ENCODE measurements around the gene KRTAP17-1. TPM values are rescaled to one million over a fixed set of nuclear protein-coding genes. Genes with fewer than 3 reads are reported as not detected.

The KRTAP17-1 gene, protein sequence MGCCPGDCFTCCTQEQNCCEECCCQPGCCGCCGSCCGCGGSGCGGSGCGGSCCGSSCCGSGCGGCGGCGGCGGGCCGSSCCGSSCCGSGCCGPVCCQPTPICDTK
- not detected for total RNA-seq (2021; ENCODE audit: unreplicated experiment)
- polyA plus RNA-seq (2012; ENCODE audit: insufficient read length) = not detected
- Bru-seq, nascent RNA = not detected
- not detected for BruChase-seq, experiment 1, labeled RNA remaining after a 2-hour chase
- not detected for BruChase-seq, experiment 2, labeled RNA remaining after a 6-hour chase
- long read RNA-seq = 0 reads

DNA sequence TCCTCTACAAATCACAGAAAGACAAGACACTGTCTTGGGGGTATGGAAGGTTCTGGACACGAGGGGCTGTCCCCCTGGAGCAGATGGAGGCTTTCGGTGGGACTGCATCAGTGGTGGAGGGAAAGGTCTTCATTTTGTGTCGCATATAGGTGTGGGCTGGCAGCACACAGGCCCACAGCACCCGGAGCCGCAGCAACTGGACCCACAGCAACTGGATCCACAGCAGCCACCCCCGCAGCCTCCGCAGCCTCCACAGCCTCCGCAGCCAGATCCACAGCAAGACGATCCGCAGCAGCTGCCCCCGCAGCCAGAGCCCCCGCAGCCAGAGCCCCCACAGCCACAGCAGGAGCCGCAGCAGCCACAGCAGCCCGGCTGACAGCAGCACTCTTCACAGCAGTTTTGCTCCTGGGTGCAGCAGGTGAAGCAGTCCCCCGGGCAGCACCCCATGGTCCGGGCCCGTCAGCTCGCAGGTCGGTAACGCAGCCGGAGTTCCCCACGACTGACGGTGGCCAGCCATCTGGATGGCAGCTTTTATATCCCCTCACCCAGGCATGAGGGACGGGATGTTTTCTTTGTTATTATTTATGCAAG, at the start of gene KRTAP17-1:
Gene KRTAP17-1 (minus strand): TSS at position 507 of the 591 bp plus-strand sequence. CDS start 60 bp downstream, at position 447.
- intact Hi-C loops (cut with micrococcal nuclease; ENCODE audit: unreplicated experiment) (no loop called here), in situ Hi-C loops (cut with HindIII; ENCODE audit: low pct_unique_long_range_greater_than_20kb, low sequenced_read_pairs) (no loop called here)
- H3K36me3 ChIP-seq (ENCODE audit: control insufficient read depth, insufficient read depth, low read length) = no peaks in the 10 kb centered on the region
- ChIA-PET POLR2A (no interaction called here), CTCF (no interaction called here)
- no TSS peak for BruUV-seq (replicated peaks)
- ATAC-seq (no peak), DNase-seq (ENCODE audit: low read depth, low spot score) (no peak)
- H3K4me3 ChIP-seq (ENCODE audit: low read depth in 2 of 2, low read length in 2 of 2) = no peak within 1 kb of the TSS
- no peaks in the 10 kb centered on the region for H3K4me1 ChIP-seq (ENCODE audit: control insufficient read depth, insufficient read depth, low read length)
- 0 out of 2 replicates have a peak, but pooled peaks cover 3% of the 10 kb centered on the region for H3K27me3 ChIP-seq (ENCODE audit: control insufficient read depth, insufficient read depth, low read length)
- TF ChIP-seq, protein P1, sequence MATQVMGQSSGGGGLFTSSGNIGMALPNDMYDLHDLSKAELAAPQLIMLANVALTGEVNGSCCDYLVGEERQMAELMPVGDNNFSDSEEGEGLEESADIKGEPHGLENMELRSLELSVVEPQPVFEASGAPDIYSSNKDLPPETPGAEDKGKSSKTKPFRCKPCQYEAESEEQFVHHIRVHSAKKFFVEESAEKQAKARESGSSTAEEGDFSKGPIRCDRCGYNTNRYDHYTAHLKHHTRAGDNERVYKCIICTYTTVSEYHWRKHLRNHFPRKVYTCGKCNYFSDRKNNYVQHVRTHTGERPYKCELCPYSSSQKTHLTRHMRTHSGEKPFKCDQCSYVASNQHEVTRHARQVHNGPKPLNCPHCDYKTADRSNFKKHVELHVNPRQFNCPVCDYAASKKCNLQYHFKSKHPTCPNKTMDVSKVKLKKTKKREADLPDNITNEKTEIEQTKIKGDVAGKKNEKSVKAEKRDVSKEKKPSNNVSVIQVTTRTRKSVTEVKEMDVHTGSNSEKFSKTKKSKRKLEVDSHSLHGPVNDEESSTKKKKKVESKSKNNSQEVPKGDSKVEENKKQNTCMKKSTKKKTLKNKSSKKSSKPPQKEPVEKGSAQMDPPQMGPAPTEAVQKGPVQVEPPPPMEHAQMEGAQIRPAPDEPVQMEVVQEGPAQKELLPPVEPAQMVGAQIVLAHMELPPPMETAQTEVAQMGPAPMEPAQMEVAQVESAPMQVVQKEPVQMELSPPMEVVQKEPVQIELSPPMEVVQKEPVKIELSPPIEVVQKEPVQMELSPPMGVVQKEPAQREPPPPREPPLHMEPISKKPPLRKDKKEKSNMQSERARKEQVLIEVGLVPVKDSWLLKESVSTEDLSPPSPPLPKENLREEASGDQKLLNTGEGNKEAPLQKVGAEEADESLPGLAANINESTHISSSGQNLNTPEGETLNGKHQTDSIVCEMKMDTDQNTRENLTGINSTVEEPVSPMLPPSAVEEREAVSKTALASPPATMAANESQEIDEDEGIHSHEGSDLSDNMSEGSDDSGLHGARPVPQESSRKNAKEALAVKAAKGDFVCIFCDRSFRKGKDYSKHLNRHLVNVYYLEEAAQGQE (IDR thresholded peaks at IDR 0.05; ENCODE audit: insufficient read depth in 1 of 2, low read depth in 2 of 2, low read length in 1 of 2) = no peak
- no peak for TF ChIP-seq POLR2AphosphoS5 (IDR thresholded peaks at IDR 0.05; ENCODE audit: low read depth, low read length)
- no peak for TF ChIP-seq SIN3A (IDR thresholded peaks at IDR 0.05; ENCODE audit: borderline replicate concordance, insufficient read depth, low read depth, low read length)
- TF ChIP-seq TCF7L2 (IDR thresholded peaks at IDR 0.05; ENCODE audit: low read depth, low read length) = no peak
- H3K27ac ChIP-seq (ENCODE audit: low read length) = no peak within 1 kb of the TSS
- 0 out of 2 replicates have a peak, but pooled peaks cover 2% of the 10 kb centered on the region for H3K9me3 ChIP-seq (ENCODE audit: control insufficient read depth, insufficient read depth, low read depth, low read length)

DNA sequence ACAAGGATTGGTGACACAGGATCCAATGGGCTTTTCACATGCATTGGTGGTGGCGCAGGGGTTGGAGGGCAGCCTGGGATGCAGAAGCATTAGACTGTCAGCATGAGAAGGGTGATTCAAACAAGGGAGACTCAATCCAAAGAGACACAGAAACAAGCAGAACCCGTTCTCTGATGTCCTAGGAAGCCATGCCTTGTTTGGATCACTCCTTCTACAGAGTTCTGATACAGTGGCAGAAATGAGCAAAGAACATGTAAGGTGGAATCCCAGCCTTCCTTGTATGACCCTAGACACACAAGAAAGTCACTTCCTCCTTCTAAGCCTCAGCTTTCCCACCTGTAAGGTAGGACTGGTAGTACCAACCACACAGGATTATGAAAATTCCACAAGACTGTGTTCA, 48.4 kb upstream of the KRTAP17-1 start:
- BruUV-seq (replicated peaks) = no TSS peak
- POLR2A ChIA-PET = no interaction called here
- intact Hi-C loops (cut with micrococcal nuclease; ENCODE audit: unreplicated experiment) (no loop called here), in situ Hi-C loops (cut with HindIII; ENCODE audit: low pct_unique_long_range_greater_than_20kb, low sequenced_read_pairs) (no loop called here)
- DNase-seq (ENCODE audit: low read depth, low spot score) = no peak
- no peaks in the 10 kb centered on the region for H3K9me3 ChIP-seq (ENCODE audit: control insufficient read depth, insufficient read depth, low read depth, low read length)
- no peak for ATAC-seq
- H3K27ac ChIP-seq (ENCODE audit: low read length) = no peak overlapping the region
- no peaks in the 10 kb centered on the region for H3K36me3 ChIP-seq (ENCODE audit: control insufficient read depth, insufficient read depth, low read length)
- no peaks in the 10 kb centered on the region for H3K27me3 ChIP-seq (ENCODE audit: control insufficient read depth, insufficient read depth, low read length)
- no peaks in the 10 kb centered on the region for H3K4me1 ChIP-seq (ENCODE audit: control insufficient read depth, insufficient read depth, low read length)
- TF ChIP-seq SIN3A (IDR thresholded peaks at IDR 0.05; ENCODE audit: borderline replicate concordance, insufficient read depth, low read depth, low read length) = no peak
- no peak for TF ChIP-seq POLR2AphosphoS5 (IDR thresholded peaks at IDR 0.05; ENCODE audit: low read depth, low read length)
- TF ChIP-seq TCF7L2 (IDR thresholded peaks at IDR 0.05; ENCODE audit: low read depth, low read length) = no peak
- CTCF ChIA-PET = no interaction called here
- H3K4me3 ChIP-seq (ENCODE audit: low read depth in 2 of 2, low read length in 2 of 2) = no peak overlapping the region

DNA sequence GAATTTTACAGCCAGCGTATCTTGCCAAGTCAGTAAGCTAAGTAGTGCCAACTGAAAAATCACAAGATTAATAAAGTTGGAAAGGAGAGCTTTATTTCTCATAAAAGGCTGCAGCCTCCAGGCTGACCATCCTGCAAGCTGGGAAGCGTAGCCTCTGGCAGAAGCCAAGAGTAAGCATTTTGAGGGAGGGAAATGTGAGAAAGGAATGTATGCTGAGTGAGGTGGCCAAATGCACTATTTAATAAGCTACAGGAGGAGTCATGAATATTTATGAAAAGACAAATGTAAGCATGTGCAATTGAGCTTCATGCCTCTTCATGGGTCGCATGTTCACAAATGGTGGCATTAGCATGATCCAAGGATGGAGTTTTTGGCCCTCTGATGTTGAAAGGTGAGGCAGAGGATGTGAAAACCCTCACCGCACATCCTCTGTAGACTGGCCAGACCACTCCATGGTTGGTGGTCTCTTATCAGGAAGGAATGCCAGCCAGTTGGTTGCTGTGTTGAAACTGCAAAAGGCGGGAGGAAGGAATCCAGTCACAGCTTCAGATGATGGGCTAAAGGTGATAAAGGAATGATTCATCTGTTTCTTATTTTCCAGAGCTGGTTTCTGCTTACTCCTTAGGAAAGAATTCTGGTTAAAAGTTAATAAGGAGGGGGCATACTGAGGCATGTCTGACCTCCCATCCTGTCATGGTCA, 44.9 kb upstream of the KRTAP17-1 start:
- H3K4me3 ChIP-seq (ENCODE audit: low read depth in 2 of 2, low read length in 2 of 2) = no peak overlapping the region
- H3K27me3 ChIP-seq (ENCODE audit: control insufficient read depth, insufficient read depth, low read length) = no peaks in the 10 kb centered on the region
- CTCF ChIA-PET = no interaction called here
- DNase-seq (ENCODE audit: low read depth, low spot score) (no peak), ATAC-seq (no peak)
- intact Hi-C loops (cut with micrococcal nuclease; ENCODE audit: unreplicated experiment) (no loop called here), in situ Hi-C loops (cut with HindIII; ENCODE audit: low pct_unique_long_range_greater_than_20kb, low sequenced_read_pairs) (no loop called here)
- no peaks in the 10 kb centered on the region for H3K9me3 ChIP-seq (ENCODE audit: control insufficient read depth, insufficient read depth, low read depth, low read length)
- no peaks in the 10 kb centered on the region for H3K36me3 ChIP-seq (ENCODE audit: control insufficient read depth, insufficient read depth, low read length)
- H3K4me1 ChIP-seq (ENCODE audit: control insufficient read depth, insufficient read depth, low read length) = no peaks in the 10 kb centered on the region
- no TSS peak for BruUV-seq (replicated peaks)
- no peak for TF ChIP-seq TCF7L2 (IDR thresholded peaks at IDR 0.05; ENCODE audit: low read depth, low read length)
- TF ChIP-seq POLR2AphosphoS5 (IDR thresholded peaks at IDR 0.05; ENCODE audit: low read depth, low read length) = no peak
- TF ChIP-seq SIN3A (IDR thresholded peaks at IDR 0.05; ENCODE audit: borderline replicate concordance, insufficient read depth, low read depth, low read length) = no peak
- TF ChIP-seq, protein P2, sequence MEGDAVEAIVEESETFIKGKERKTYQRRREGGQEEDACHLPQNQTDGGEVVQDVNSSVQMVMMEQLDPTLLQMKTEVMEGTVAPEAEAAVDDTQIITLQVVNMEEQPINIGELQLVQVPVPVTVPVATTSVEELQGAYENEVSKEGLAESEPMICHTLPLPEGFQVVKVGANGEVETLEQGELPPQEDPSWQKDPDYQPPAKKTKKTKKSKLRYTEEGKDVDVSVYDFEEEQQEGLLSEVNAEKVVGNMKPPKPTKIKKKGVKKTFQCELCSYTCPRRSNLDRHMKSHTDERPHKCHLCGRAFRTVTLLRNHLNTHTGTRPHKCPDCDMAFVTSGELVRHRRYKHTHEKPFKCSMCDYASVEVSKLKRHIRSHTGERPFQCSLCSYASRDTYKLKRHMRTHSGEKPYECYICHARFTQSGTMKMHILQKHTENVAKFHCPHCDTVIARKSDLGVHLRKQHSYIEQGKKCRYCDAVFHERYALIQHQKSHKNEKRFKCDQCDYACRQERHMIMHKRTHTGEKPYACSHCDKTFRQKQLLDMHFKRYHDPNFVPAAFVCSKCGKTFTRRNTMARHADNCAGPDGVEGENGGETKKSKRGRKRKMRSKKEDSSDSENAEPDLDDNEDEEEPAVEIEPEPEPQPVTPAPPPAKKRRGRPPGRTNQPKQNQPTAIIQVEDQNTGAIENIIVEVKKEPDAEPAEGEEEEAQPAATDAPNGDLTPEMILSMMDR (IDR thresholded peaks at IDR 0.05) = no peak
- TF ChIP-seq, protein P1 (IDR thresholded peaks at IDR 0.05; ENCODE audit: insufficient read depth in 1 of 2, low read depth in 2 of 2, low read length in 1 of 2) = no peak
- POLR2A ChIA-PET = no interaction called here
- 0 out of 2 replicates have a peak overlapping the region, but pooled peaks have one; percentile 4 for H3K27ac ChIP-seq (ENCODE audit: low read length)

Measured in Panc1 (cell line).